SK-N-SH treated with all-trans-retinoic acid at 6 μM for 48 hours (cell line): ENCODE results near the gene AFAP1.

Experiments
- GLIS3 ChIP-seq: fragments of 250-450 bp; sonication (Bioruptor Pico); IDR thresholded peaks from 2 replicates; pipeline ENCODE4 v1.5.0; 2020; ENCODE audit warnings: mild to moderate bottlenecking, moderate library complexity
- OSR1 ChIP-seq: fragments of 250-450 bp; sonication (Bioruptor Pico); IDR thresholded peaks from 2 replicates; pipeline ENCODE4 v1.8.0; 2022; ENCODE audit warnings: moderate library complexity, mild to moderate bottlenecking, inconsistent platforms
- TOX ChIP-seq: fragments of 250-450 bp; sonication (Bioruptor Pico); IDR thresholded peaks from 2 replicates; pipeline ENCODE4 v1.8.0; 2021; ENCODE audit warnings: mild to moderate bottlenecking, moderate library complexity, borderline replicate concordance
- TF ChIP-seq, protein P1 (sequence below): fragments of 250-450 bp; sonication (Bioruptor Pico); IDR thresholded peaks from 2 replicates; pipeline ENCODE4 v1.8.0; 2021; ENCODE audit warnings: low read depth, mild to moderate bottlenecking, moderate library complexity, borderline replicate concordance
- TF ChIP-seq, protein P2 (sequence below): fragments of 250-450 bp; sonication (Bioruptor Pico); IDR thresholded peaks from 2 replicates; pipeline ENCODE4 v1.8.0; 2020; ENCODE audit warnings: mild to moderate bottlenecking, moderate library complexity, borderline replicate concordance

DNA sequence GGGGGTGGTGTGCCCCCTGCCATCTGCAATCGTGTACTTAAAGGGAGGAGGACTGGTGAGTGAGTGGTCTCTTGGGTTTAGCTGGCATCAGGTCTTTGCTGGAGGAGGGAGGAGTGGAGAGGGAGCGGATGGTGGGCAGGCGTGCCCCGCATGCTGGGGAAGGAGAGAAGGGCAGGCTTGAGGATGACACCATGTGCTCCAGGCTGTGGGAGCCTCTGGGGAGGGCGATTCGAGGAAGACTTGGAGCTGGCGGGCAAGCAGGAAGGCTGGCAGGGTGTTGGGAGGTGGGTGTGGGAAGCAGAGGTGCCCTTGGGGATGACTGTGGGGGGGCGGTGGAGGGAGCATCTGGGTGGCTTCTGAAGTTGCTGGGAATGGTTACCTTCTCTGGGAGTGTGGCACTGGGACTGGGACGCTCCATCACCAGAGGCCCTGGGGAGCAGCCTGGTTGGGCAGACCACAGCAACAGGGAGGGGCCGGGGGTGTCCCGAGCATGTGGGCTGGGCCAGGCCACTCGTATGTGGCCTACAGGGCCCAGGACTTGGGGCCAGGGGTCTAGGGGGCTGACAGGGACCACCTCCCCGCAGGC is 30.8 kb upstream of the AFAP1 start:
- TF ChIP-seq OSR1 (CRISPR knock-in tag) (no peak), TOX (CRISPR knock-in tag) (no peak), GLIS3 (no peak)
- TF ChIP-seq, protein P1, sequence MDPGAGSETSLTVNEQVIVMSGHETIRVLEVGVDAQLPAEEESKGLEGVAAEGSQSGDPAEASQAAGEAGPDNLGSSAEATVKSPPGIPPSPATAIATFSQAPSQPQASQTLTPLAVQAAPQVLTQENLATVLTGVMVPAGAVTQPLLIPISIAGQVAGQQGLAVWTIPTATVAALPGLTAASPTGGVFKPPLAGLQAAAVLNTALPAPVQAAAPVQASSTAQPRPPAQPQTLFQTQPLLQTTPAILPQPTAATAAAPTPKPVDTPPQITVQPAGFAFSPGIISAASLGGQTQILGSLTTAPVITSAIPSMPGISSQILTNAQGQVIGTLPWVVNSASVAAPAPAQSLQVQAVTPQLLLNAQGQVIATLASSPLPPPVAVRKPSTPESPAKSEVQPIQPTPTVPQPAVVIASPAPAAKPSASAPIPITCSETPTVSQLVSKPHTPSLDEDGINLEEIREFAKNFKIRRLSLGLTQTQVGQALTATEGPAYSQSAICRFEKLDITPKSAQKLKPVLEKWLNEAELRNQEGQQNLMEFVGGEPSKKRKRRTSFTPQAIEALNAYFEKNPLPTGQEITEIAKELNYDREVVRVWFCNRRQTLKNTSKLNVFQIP (CRISPR knock-in tag), result no peak
- TF ChIP-seq, protein P2, sequence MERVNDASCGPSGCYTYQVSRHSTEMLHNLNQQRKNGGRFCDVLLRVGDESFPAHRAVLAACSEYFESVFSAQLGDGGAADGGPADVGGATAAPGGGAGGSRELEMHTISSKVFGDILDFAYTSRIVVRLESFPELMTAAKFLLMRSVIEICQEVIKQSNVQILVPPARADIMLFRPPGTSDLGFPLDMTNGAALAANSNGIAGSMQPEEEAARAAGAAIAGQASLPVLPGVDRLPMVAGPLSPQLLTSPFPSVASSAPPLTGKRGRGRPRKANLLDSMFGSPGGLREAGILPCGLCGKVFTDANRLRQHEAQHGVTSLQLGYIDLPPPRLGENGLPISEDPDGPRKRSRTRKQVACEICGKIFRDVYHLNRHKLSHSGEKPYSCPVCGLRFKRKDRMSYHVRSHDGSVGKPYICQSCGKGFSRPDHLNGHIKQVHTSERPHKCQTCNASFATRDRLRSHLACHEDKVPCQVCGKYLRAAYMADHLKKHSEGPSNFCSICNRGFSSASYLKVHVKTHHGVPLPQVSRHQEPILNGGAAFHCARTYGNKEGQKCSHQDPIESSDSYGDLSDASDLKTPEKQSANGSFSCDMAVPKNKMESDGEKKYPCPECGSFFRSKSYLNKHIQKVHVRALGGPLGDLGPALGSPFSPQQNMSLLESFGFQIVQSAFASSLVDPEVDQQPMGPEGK (CRISPR knock-in tag), result no peak
